Caco-2 (cell line): ENCODE data around the gene BMERB1. TPM values are rescaled to one million over a fixed set of nuclear protein-coding genes. Genes with fewer than 3 reads are reported as not detected.
A peak's percentile ranks its signal among the peaks of the same experiment; 100 is the strongest.

Source experiments
- BruUV-seq: library from RNA; stranded (reverse); fragments of 400-500 nt; replicated peaks from 2 replicates; lab custom pipeline; 2021; lab: Mats Ljungman, UMichigan
- CTCF ChIA-PET: fragments of 300-600 bp; sonication (Branson Sonifier 250); formaldehyde crosslinking; loops from one replicate; lab custom pipeline; 2022; ENCODE audit warnings: antibody characterized with exemption; lab: Charles Lee
- POLR2A ChIA-PET: fragments of 300-600 bp; sonication (Branson Sonifier 250); formaldehyde crosslinking; loops from one replicate; lab custom pipeline; 2022; ENCODE audit warnings: antibody characterized with exemption; lab: Charles Lee
- DNase-seq, 2 experiments: peaks; one replicate each; pipeline versions ENCODE4 v3.0.0 to v3.0.0-alpha.2; 2020 to 2022
- H3K27me3 ChIP-seq: replicated peaks from 2 replicates; pipeline ENCODE4 v1.6.0; 2011; ENCODE audit warnings: low read length; ENCODE audit not compliant: control insufficient read depth, insufficient read depth
- H3K36me3 ChIP-seq: 2 replicates; pipeline ENCODE4 v1.5.1; 2011; ENCODE audit warnings: low read length; ENCODE audit not compliant: control insufficient read depth, insufficient read depth
- H3K4me1 ChIP-seq: fragments of 250-450 bp; sonication (Bioruptor Pico); 2 replicates; pipeline ENCODE4 v1.5.1; 2020; ENCODE audit warnings: mild to moderate bottlenecking
- H3K4me3 ChIP-seq: 2 replicates; pipeline ENCODE4 v1.5.1; 2011; ENCODE audit warnings: low read depth, mild to moderate bottlenecking, control low read depth, low read length
- H3K9me3 ChIP-seq: fragments of 250-450 bp; sonication (Bioruptor Pico); 2 replicates; pipeline ENCODE4 v1.5.1; 2020; ENCODE audit warnings: mild to moderate bottlenecking, moderate library complexity
- H3K27ac Mint-ChIP-seq: one replicate; pipeline ENCODE4 v1.8.0; 2022; ENCODE audit warnings: mixed read lengths; ENCODE audit not compliant: unreplicated experiment
- H3K27me3 Mint-ChIP-seq: one replicate; pipeline ENCODE4 v1.8.0; 2022; ENCODE audit warnings: mixed read lengths; ENCODE audit not compliant: insufficient read depth, unreplicated experiment
- H3K36me3 Mint-ChIP-seq: one replicate; pipeline ENCODE4 v1.8.0; 2022; ENCODE audit warnings: mild to moderate bottlenecking, mixed read lengths; ENCODE audit not compliant: insufficient read depth, unreplicated experiment
- H3K4me1 Mint-ChIP-seq: one replicate; pipeline ENCODE4 v1.8.0; 2022; ENCODE audit warnings: low read depth, mixed read lengths; ENCODE audit not compliant: unreplicated experiment
- H3K4me3 Mint-ChIP-seq: one replicate; pipeline ENCODE4 v1.8.0; 2022; ENCODE audit warnings: mild to moderate bottlenecking, moderate library complexity, mixed read lengths; ENCODE audit not compliant: unreplicated experiment
- H3K9me3 Mint-ChIP-seq: one replicate; pipeline ENCODE4 v1.8.0; 2022; ENCODE audit warnings: mixed read lengths; ENCODE audit not compliant: unreplicated experiment
- CTCF ChIP-seq, 2 experiments: fragments of 200-600 bp in 1 of 2; IDR thresholded peaks; 1 replicate in 1 of 2; 2 replicates in 1 of 2; pipeline versions ENCODE4 v1.5.1 to v1.8.0; 2011 to 2022; ENCODE audit warnings: antibody characterized with exemption in 1 of 2, control low read depth in 1 of 2, inconsistent platforms in 1 of 2, low read depth in 1 of 2, low read length in 1 of 2, mild to moderate bottlenecking in 1 of 2, moderate library complexity in 1 of 2; ENCODE audit not compliant: insufficient read depth in 1 of 2, severe bottlenecking in 1 of 2, unreplicated experiment in 1 of 2
- intact Hi-C: fragments of 100-400 bp; cut with micrococcal nuclease; formaldehyde crosslinking; loops from one replicate; pipeline ENCODE4 v1.10.0; 2022; ENCODE audit not compliant: unreplicated experiment
- total RNA-seq: library from RNA; stranded (reverse); gene quantifications from 2 replicates; pipeline ENCODE4 v1.2.3, GENCODE V29; 2022

BMERB1 gene
- total RNA-seq, 1 experiment from 2014 or later = not detected

- Histone ChIP-seq H3K36me3 (no peaks in the 10 kb centered on the region), H3K4me3 (no peak overlapping the region), H3K9me3 (no peaks in the 10 kb centered on the region), H3K4me1 (no peaks in the 10 kb centered on the region), H3K27me3 (no peaks in the 10 kb centered on the region)
- no peaks in the 10 kb centered on the region for H3K36me3 Mint-ChIP-seq
- BruUV-seq = no TSS peak
- ChIA-PET POLR2A (no interaction called here), CTCF (no interaction called here)
- no peak for DNase-seq
- H3K4me3 Mint-ChIP-seq = no peak overlapping the region
- H3K27me3 Mint-ChIP-seq = peaks cover 6% of the 10 kb centered on the region
- H3K4me1 Mint-ChIP-seq = no peaks in the 10 kb centered on the region
- peaks cover 11% of the 10 kb centered on the region for H3K9me3 Mint-ChIP-seq
- no peak overlapping the region for H3K27ac Mint-ChIP-seq
- intact Hi-C loops = no loop called here
- no peak for TF ChIP-seq CTCF (IDR thresholded peaks at IDR 0.05; ENCODE audit: insufficient read depth in 1 of 2, low read depth in 1 of 2, low read length in 1 of 2, severe bottlenecking in 1 of 2, unreplicated experiment in 1 of 2)
These were observed 64.2 kb downstream of the BMERB1 start for GRCh38 chr16:15498427-15499175.

GRCh38 chr16:15502041-15502725 lies 67.8 kb downstream of the BMERB1 start:
- peak in 1 of 2 experiments; percentile 5 for DNase-seq
- POLR2A ChIA-PET = no interaction called here
- H3K27ac Mint-ChIP-seq = no peak overlapping the region
- no peaks in the 10 kb centered on the region for H3K36me3 Mint-ChIP-seq
- CTCF ChIA-PET = no interaction called here
- no peak for TF ChIP-seq CTCF (IDR thresholded peaks at IDR 0.05; ENCODE audit: insufficient read depth in 1 of 2, low read depth in 1 of 2, low read length in 1 of 2, severe bottlenecking in 1 of 2, unreplicated experiment in 1 of 2)
- no peak overlapping the region for H3K4me3 ChIP-seq
- H3K4me1 Mint-ChIP-seq = no peaks in the 10 kb centered on the region
- no peak overlapping the region for H3K4me3 Mint-ChIP-seq
- H3K27me3 Mint-ChIP-seq = peaks cover 13% of the 10 kb centered on the region
- intact Hi-C loops = no loop called here
- no TSS peak for BruUV-seq
- H3K36me3 ChIP-seq = no peaks in the 10 kb centered on the region
- no peaks in the 10 kb centered on the region for H3K9me3 Mint-ChIP-seq
- no peaks in the 10 kb centered on the region for H3K27me3 ChIP-seq
- no peaks in the 10 kb centered on the region for H3K9me3 ChIP-seq
- no peaks in the 10 kb centered on the region for H3K4me1 ChIP-seq

GRCh38 chr16:15506441-15506840 lies 72.1 kb downstream of the BMERB1 start:
- H3K27me3 ChIP-seq = no peaks in the 10 kb centered on the region

More at GRCh38 chr16:15506441-15506840, 72.1 kb downstream of the BMERB1 start:
- ChIA-PET CTCF (no interaction called here), POLR2A (no interaction called here)
- Histone ChIP-seq H3K36me3 (no peaks in the 10 kb centered on the region), H3K4me3 (no peak overlapping the region), H3K4me1 (no peaks in the 10 kb centered on the region), H3K9me3 (no peaks in the 10 kb centered on the region)
- intact Hi-C loops = no loop called here
- no TSS peak for BruUV-seq
- DNase-seq = no peak
- Mint-ChIP-seq H3K4me3 (no peak overlapping the region), H3K27ac (no peak overlapping the region), H3K36me3 (no peaks in the 10 kb centered on the region), H3K4me1 (peaks cover 6% of the 10 kb centered on the region), H3K9me3 (no peaks in the 10 kb centered on the region), H3K27me3 (peaks cover 11% of the 10 kb centered on the region)
- no peak for TF ChIP-seq CTCF (IDR thresholded peaks at IDR 0.05; ENCODE audit: insufficient read depth in 1 of 2, low read depth in 1 of 2, low read length in 1 of 2, severe bottlenecking in 1 of 2, unreplicated experiment in 1 of 2)
